Esophagus squamous epithelium (tissue), 4 donors: ENCODE data around the gene SLFNL1.

Experiments used
- POLR2A ChIP-seq, 4 donors: fragments of 450-650 bp; IDR thresholded peaks; one replicate each; pipeline ENCODE4 v1.6.1; 2017; ENCODE audit warnings: antibody characterized with exemption in 4 of 4, mild to moderate bottlenecking in 4 of 4, moderate library complexity in 3 of 4
- TF ChIP-seq, protein P1 (sequence below), 6 experiments: fragments of 450-650 bp in 4 of 6; fragments of 200-600 bp in 2 of 6; sonication (generic) in 2 of 6; IDR thresholded peaks; one replicate each; pipeline ENCODE4 v1.5.1; 2016 to 2019; ENCODE audit warnings: antibody characterized with exemption in 6 of 6, mild to moderate bottlenecking in 4 of 6, moderate library complexity in 4 of 6

DNA sequence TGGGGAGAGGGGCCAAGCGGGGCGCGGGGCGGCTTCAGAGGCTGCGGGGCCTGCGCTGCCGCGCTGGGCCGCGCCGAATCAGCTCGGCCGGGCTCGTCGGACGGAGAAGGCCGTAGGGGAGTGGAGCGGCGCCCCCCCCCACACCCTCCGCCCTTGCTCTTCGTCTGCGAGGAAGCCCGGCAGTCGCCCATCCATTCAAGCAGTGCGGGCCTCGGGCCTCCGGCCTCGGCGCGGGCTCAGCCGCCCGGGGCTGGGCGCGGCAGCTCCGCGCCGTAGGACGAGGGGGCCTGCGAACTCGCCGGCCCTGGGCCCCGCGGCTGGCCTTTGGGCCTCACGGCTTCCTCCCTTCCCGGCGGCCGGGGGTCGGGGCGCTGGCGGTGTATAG lies 41.5 kb downstream of the SLFNL1 start:
- TF ChIP-seq, protein P1, sequence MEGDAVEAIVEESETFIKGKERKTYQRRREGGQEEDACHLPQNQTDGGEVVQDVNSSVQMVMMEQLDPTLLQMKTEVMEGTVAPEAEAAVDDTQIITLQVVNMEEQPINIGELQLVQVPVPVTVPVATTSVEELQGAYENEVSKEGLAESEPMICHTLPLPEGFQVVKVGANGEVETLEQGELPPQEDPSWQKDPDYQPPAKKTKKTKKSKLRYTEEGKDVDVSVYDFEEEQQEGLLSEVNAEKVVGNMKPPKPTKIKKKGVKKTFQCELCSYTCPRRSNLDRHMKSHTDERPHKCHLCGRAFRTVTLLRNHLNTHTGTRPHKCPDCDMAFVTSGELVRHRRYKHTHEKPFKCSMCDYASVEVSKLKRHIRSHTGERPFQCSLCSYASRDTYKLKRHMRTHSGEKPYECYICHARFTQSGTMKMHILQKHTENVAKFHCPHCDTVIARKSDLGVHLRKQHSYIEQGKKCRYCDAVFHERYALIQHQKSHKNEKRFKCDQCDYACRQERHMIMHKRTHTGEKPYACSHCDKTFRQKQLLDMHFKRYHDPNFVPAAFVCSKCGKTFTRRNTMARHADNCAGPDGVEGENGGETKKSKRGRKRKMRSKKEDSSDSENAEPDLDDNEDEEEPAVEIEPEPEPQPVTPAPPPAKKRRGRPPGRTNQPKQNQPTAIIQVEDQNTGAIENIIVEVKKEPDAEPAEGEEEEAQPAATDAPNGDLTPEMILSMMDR (IDR thresholded peaks at IDR 0.05) = no peak
- TF ChIP-seq POLR2A (IDR thresholded peaks at IDR 0.05) = no peak
